Measurements from ENCODE around the gene MRPL55. TPM values are rescaled to one million over a fixed set of nuclear protein-coding genes. Genes with fewer than 3 reads are reported as not detected.

MRPL55 gene
- total RNA-seq, 1 experiment from 2014 or later: 343 TPM

GRCh38 chr1:228081578-228082213 is 27.4 kb downstream of the MRPL55 start:
- Histone ChIP-seq H3K4me1 (ENCODE audit: insufficient read depth, low read length) (peaks cover 31% of the 10 kb centered on the region), H3K4me3 (ENCODE audit: low read length) (peak overlapping the region; percentile 80), H3K27ac (ENCODE audit: low read length) (peak overlapping the region; percentile 31), H3K9me2 (replicated peaks; ENCODE audit: low read length) (no peaks in the 10 kb centered on the region), H2AFZ (ENCODE audit: low read length) (peak overlapping the region; percentile 85), H3K9me3 (ENCODE audit: low read length) (no peaks in the 10 kb centered on the region), H4K20me1 (ENCODE audit: low read length) (peaks cover 38% of the 10 kb centered on the region), H3K27me3 (ENCODE audit: low read length) (no peaks in the 10 kb centered on the region), H3K79me2 (ENCODE audit: low read length) (peaks cover 77% of the 10 kb centered on the region), H3K36me3 (ENCODE audit: low read depth, low read length) (peaks cover 22% of the 10 kb centered on the region; the same call in 1 of the 2 replicates), H3K9ac (ENCODE audit: low read length) (peak overlapping the region; percentile 96), H3F3A (ENCODE audit: low read length, unreplicated experiment) (no peaks in the 10 kb centered on the region), H3K4me2 (ENCODE audit: low read length) (peak overlapping the region; percentile 93)
- ATAC-seq: peak; percentile 16
- intact Hi-C loops (cut with micrococcal nuclease): loop anchor here (1.0 to 10.0 kb wide), 4 partner anchors 21 to 317 kb away; partner anchors contain the start of genes C1orf35 and GUK1
- CTCF ChIA-PET: interaction anchor here (0.6 to 1.6 kb wide), 3 partner anchors 20 to 91 kb away, joined by 3 to 7 read pairs (median 4); no protein-coding TSS in a partner anchor
- peak; percentile 44 for DNase-seq
- TF ChIP-seq EZH2 (IDR thresholded peaks at IDR 0.05; ENCODE audit: low read length, unreplicated experiment) (no peak), EZH2phosphoT487 (IDR thresholded peaks at IDR 0.05; ENCODE audit: borderline replicate concordance, low read length) (no peak), CTCF (conservative IDR thresholded peaks at IDR 0.05; ENCODE audit: low read depth, low read length) (no peak)
- POLR2A ChIA-PET (ENCODE audit: unreplicated experiment): interaction anchor here (0.6 kb wide), 2 partner anchors 12 to 77 kb away, joined by 4 to 7 read pairs; no protein-coding TSS in a partner anchor
- TSS peak; percentile 15 for BruUV-seq (replicated peaks)

GRCh38 chr1:228081144-228081543 is 28.0 kb downstream of the MRPL55 start:
- ChIA-PET POLR2A (ENCODE audit: unreplicated experiment) (no interaction called here), CTCF (interaction anchor here (0.6 to 1.6 kb wide), 2 partner anchors 82 to 91 kb away, joined by 4 to 7 read pairs; no protein-coding TSS in a partner anchor)
- H3K9me2 ChIP-seq (replicated peaks; ENCODE audit: low read length): no peaks in the 10 kb centered on the region
- H4K20me1 ChIP-seq (ENCODE audit: low read length): peaks cover 32% of the 10 kb centered on the region
- H2AFZ ChIP-seq (ENCODE audit: low read length): no peak overlapping the region; the same call in 1 of the 2 replicates
- no peaks in the 10 kb centered on the region for H3K27me3 ChIP-seq (ENCODE audit: low read length)
- no TSS peak for BruUV-seq (replicated peaks)
- H3K4me2 ChIP-seq (ENCODE audit: low read length): peak overlapping the region; percentile 93
- H3F3A ChIP-seq (ENCODE audit: low read length, unreplicated experiment): no peaks in the 10 kb centered on the region
- no peak overlapping the region for H3K27ac ChIP-seq (ENCODE audit: low read length)
- H3K36me3 ChIP-seq (ENCODE audit: low read depth, low read length): peaks cover 22% of the 10 kb centered on the region; the same call in 1 of the 2 replicates
- ATAC-seq (no peak), DNase-seq (no peak)
- H3K9me3 ChIP-seq (ENCODE audit: low read length): no peaks in the 10 kb centered on the region
- TF ChIP-seq EZH2phosphoT487 (IDR thresholded peaks at IDR 0.05; ENCODE audit: borderline replicate concordance, low read length): no peak
- TF ChIP-seq CTCF (conservative IDR thresholded peaks at IDR 0.05; ENCODE audit: low read depth, low read length): no peak
- TF ChIP-seq EZH2 (IDR thresholded peaks at IDR 0.05; ENCODE audit: low read length, unreplicated experiment): no peak
- peak overlapping the region; percentile 80 for H3K4me3 ChIP-seq (ENCODE audit: low read length)
- intact Hi-C loops (cut with micrococcal nuclease): loop anchor here (10.0 kb wide), 1 partner anchor 316 kb away; no protein-coding TSS in a partner anchor
- H3K9ac ChIP-seq (ENCODE audit: low read length): peak overlapping the region; percentile 96
- H3K79me2 ChIP-seq (ENCODE audit: low read length): peaks cover 71% of the 10 kb centered on the region
- peaks cover 25% of the 10 kb centered on the region for H3K4me1 ChIP-seq (ENCODE audit: insufficient read depth, low read length)
